ENCODE results near the gene DCTN5. TPM values are rescaled to one million over a fixed set of nuclear protein-coding genes. Genes with fewer than 3 reads are reported as not detected.

DCTN5 gene
- total and polyA plus RNA-seq, 2 donors (not counting 3 experiments of a cell fraction or from before 2014, with no cell fraction given), result 51.6 to 80.8 TPM

GRCh38 chr16:23642246-23642774 is 1.0 kb downstream of the DCTN5 start:
- H3K36me3 ChIP-seq (ENCODE audit: control insufficient read depth in 2 of 2, extremely low read depth in 1 of 2, insufficient read depth in 2 of 2, low read length in 2 of 2), result peaks cover 2 to 15% of the 10 kb centered on the region in 2 experiments
- no peaks in the 10 kb centered on the region for H4K20me1 ChIP-seq (replicated peaks; ENCODE audit: control insufficient read depth, extremely low read depth, insufficient read depth, low read length)
- peak; percentile 3 for DNase-seq (ENCODE audit: low read depth, low spot score)
- ChIA-PET CTCF (interaction anchor here (0.9 to 2.1 kb wide), 4 partner anchors 13 to 85 kb away, joined by 3 to 6 read pairs (median 4); partner anchors contain the start of genes EARS2 and UBFD1), POLR2A (interaction anchor here (0.7 kb wide), 1 partner anchor 44 kb away, joined by 4 read pairs; no protein-coding TSS in a partner anchor)
- peak overlapping the region; percentile 46 for H3K4me2 ChIP-seq (ENCODE audit: insufficient read depth, low read length)
- dilution Hi-C loops (cut with MboI; ENCODE audit: extremely low pct_ligation_motif_present, low sequenced_read_pairs), result no loop called here
- no TSS peak for BruUV-seq (replicated peaks)
- peak overlapping the region; percentile 68 to 99 (median 99) for H3K4me3 ChIP-seq (replicated peaks in 1 of 3; ENCODE audit: insufficient read depth in 1 of 3, low read depth in 1 of 3, low read length in 3 of 3)
- H3K4me1 ChIP-seq (ENCODE audit: control insufficient read depth, extremely low read depth, insufficient read depth, low read length), result peaks cover 15% of the 10 kb centered on the region
- H3K79me2 ChIP-seq (ENCODE audit: control insufficient read depth, insufficient read depth, low read length), result peaks cover 50% of the 10 kb centered on the region
- intact Hi-C loops (cut with micrococcal nuclease), result no loop called here
- H3K27me3 ChIP-seq (ENCODE audit: control insufficient read depth in 2 of 2, insufficient read depth in 2 of 2, low read length in 2 of 2), result no peaks in the 10 kb centered on the region
- H3K9ac ChIP-seq (replicated peaks; ENCODE audit: extremely low read depth, insufficient read depth, low read length), result peak overlapping the region; percentile 97
- TF ChIP-seq CTCF (IDR thresholded peaks at IDR 0.05; ENCODE audit: extremely low read depth in 1 of 2, insufficient read depth in 1 of 2, low read depth in 1 of 2, low read length in 2 of 2) (no peak), POLR2AphosphoS5 (IDR thresholded peaks at IDR 0.05; ENCODE audit: insufficient read depth, low read depth, low read length) (no peak), POLR2A (IDR thresholded peaks at IDR 0.05; ENCODE audit: low read depth, low read length) (no peak), JUN (IDR thresholded peaks at IDR 0.05; ENCODE audit: borderline replicate concordance, insufficient read depth, insufficient read length, low read depth) (no peak), MYC (IDR thresholded peaks at IDR 0.05; ENCODE audit: low read depth, low read length) (no peak), EZH2 (IDR thresholded peaks at IDR 0.05; ENCODE audit: borderline replicate concordance, low read depth, low read length, severe bottlenecking) (no peak), GATA2 (IDR thresholded peaks at IDR 0.05; ENCODE audit: insufficient read depth, insufficient read length, low read depth, low read length) (no peak), FOS (IDR thresholded peaks at IDR 0.05; ENCODE audit: borderline replicate concordance, insufficient read depth, low read length) (no peak)
- TF ChIP-seq, protein P1, sequence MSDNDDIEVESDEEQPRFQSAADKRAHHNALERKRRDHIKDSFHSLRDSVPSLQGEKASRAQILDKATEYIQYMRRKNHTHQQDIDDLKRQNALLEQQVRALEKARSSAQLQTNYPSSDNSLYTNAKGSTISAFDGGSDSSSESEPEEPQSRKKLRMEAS (IDR thresholded peaks at IDR 0.05; ENCODE audit: insufficient read depth, insufficient read length), result no peak
- FAIRE-seq, result peak; percentile 31
- no peak overlapping the region for H2AFZ ChIP-seq (ENCODE audit: low read depth, low read length)
- no peaks in the 10 kb centered on the region for H3K9me1 ChIP-seq (replicated peaks; ENCODE audit: control insufficient read depth, extremely low read depth, insufficient read depth, low read length)
- H3K27ac ChIP-seq (ENCODE audit: insufficient read depth, low read depth, low read length), result peak overlapping the region; percentile 96
- H3K9me3 ChIP-seq (replicated peaks; ENCODE audit: control insufficient read depth, insufficient read depth, low read length), result no peaks in the 10 kb centered on the region
